Midbrain (tissue), 1 donor: ENCODE measurements around the gene GUCA2A.
A peak's percentile ranks its signal among the peaks of the same experiment; 100 is the strongest.
"Not testable (repeated sequence)": the region's sequence is repeated elsewhere in the genome, so short reads cannot be mapped to it uniquely, and the experiment has no call there.

Experiments
- DNase-seq: peaks from one replicate; lab custom pipeline; 2025; lab: John Stamatoyannopoulos, UW

The GUCA2A gene, protein sequence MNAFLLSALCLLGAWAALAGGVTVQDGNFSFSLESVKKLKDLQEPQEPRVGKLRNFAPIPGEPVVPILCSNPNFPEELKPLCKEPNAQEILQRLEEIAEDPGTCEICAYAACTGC

DNA sequence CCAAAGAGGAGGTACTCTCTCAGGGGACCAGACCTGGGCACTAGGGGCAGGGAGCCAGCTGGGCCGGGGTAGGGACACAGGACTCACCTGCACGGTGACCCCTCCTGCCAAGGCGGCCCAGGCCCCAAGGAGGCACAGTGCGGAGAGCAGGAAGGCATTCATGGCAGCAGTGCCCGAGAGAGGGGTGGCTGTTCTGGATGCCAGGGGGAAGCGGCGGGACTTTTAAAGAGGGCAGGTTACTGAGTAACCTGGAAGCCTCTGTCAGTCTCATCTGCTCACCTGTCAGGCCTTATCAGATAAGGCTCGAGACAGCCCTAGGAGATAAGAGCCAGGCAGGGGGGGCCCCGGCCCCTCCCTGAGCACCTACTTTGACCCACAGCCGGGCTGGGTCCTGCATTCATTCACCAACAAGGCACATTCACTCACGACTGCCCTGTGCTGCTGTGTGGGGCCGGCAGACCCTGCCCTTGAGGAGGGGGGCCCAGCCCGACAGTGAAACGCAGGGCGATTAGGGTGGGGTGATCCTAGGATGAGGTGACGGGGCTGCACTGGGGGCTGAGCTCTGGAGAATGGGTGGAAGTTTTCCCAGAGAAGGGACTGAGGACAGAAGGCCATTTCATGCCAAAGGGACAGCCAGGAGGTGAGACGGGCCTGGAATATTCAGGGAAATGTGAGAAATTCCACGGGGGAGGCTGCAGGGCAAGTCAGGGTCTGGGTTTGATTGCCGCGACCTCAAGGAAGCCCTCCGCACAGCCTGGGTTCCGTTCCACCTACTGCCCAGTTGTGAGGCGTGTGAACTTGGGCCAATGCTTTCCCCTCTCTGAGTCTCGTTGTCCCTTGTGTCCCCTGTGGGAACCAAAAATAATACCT lies at the start of gene GUCA2A:
GUCA2A (minus strand) TSS at position 195 of the 870 bp plus-strand sequence; CDS start at position 162, 33 bp downstream.
- DNase-seq, result no peak

DNA sequence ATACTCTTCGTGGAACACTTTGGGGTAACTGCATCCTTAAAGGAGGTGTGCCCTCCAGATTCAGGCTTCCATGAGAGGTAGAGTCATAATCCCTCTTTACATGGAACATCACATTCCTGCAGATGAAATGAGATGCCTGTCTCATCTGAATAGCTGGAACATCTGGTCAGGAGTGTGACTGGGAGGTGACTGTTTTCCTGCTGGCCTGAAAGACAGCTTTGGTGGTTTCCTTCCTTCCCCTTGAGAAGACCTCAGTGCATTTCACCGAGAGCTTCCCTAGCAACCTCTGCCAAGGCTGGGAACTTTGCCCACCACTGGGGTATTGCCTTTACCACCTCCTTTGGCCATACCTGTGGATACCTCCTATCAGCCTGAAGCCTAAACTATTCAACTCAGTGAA lies 46.7 kb upstream of the GUCA2A start:
- no peak for DNase-seq

DNA sequence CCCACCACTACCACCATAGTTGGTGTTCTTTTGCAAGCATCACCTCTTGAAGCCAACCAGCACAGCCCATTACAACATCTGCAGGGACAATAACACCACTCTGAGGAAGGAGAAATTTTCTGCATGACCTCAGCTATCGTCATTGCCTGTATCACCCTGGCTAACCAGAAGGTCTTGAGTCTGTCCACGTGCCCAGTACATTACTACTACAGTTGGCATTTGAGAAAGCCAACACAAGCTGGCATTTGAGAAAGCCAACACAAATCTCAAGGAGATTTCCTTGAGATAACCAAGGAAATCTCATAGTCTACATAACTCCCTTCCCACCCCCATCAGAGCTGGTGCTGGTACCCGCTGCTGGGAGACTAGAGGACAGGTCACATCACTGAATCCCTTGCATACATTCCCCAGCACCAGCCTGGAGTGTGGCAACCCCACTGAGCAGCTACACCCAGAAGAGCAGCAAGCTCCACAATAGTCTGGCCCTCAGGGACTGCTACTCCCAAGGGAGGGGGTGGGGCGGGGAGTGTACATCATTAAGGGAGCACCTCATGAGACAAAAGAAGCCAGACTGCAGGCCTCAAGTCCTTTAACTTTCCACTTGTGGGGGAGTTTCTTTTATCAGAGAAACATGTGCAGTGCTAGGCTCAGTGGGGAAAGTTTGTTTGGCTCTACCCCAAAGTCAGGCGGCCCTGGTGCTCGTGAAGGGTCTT lies 46.0 kb upstream of the GUCA2A start:
- no peak for DNase-seq

DNA sequence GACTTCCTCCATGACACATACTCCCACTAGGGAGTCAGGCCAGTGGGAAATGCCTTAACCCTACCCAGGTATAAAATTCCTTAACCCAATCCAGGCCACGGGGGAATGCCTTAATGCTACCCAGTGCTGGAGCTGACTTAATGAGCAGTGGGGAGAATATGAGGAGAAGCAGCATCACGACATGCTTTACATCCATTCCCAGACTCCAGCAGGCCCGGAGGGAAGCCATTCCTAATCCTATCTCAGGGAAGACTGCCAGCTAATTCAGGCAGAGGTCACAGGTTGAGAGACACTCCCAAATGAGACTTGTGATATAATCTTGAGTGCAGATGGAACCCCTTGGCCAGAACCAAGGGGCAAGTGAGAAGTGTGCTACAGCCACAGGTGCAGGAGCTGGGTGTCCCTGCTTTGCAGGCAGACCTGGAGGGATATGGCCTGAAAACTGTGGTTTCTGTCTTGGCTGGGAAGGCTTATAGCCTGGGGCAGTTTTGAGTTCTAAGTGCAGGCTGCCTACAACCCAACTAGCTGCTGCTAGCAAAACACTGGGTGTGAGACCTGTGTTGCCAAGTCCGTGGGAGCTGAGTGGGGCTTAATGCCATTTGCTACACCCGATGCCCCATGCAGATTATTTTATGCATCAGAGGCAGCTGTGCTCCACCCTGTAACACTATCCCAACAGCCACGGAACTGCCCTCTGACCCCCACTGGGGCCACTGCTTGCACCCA lies 45.1 kb upstream of the GUCA2A start:
- no peak for DNase-seq

DNA sequence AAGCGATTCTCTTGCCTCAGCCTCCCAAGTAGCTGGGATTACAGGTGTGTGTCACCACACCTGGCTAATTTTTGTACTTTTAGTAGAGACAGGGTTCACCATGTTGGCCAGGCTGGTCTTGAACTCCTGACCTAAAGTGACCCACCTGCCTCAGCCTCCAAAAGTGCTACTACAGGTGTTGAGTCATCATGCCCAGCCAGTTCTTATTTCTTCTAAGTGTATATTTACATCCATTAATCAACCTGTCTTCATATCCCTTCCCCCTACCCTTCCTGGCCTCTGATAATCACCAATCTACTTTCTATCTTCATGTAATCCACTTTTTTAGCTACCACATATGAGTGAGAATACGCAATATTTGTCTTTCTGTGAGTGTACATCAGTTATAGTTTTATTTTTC lies 42.4 kb upstream of the GUCA2A start:
- not testable (repeated sequence) for DNase-seq

DNA sequence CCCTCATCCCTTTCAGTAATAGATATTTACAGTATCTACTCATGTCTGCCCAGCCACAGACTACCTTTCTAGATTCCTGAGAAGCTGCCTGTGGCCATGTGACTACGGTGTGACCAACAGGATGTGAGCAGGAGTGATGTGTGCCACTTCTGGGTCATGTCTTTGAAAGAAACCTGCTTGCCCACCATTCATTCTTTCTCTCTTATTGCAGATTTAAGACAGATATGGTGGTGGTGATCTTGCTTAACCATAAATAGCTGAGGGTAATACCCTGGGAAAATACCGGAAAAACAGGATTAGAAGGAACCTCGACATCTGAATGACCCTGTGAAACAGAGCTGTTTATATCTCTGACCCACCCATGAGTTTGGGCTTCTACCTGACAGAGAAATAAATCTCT lies 41.6 kb upstream of the GUCA2A start:
- DNase-seq, result no peak

DNA sequence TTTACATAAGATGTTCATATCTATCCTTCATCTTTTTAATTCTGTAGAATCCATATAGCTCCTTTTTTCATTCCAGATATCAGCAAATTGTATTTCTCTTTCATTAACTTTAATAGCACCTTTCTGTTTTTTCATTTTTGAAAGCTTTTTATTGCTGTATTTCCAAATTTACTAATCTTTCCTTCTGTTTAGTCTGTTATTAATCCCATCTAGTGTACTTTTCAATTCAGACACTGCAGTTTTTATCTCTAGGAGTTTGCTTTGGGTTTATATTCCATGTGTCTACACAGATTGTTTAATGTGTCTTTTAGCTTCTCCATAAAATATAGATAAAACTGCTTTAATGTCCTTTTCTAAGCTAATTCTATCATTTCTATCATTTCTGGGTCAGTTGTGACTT lies 37.4 kb upstream of the GUCA2A start:
- DNase-seq, result no peak

DNA sequence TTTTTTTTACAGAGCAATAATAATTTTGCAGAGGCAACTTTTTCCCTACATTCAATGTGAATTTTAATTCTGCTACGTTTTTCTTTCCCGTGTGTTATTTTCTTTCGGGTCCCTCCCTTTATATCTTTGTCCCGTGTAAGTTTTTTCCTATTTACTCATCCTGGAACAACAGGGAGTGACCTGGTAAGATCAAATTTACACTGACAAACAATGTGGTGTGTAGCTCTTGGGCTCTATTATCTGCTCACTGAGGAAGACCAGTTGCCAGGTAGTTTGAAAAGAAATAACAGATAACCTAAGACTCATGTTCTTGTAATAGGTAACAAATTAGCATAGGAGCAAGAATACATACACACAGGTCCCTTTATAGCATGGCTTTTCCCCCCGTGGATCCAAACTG lies 33.7 kb upstream of the GUCA2A start:
- no peak for DNase-seq

DNA sequence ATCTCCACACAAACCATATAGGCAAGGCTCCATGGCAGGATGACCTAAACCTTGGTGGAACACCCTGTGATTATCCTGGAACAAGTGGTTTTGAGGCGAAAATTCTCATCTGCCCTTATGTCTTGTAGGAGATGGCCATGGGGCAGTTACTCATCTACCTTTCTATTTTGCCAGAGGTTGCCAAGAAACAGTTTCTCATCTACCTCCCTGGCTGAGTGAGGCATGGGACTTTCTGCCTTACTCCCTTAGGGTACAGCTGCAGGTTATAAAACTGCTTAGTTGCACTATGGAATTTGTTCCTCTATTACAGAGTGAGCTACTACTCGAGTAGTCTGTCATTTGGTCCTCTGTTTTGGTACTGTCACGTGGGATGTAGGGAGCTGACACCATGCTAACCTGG lies 31.3 kb upstream of the GUCA2A start:
- DNase-seq, result no peak

DNA sequence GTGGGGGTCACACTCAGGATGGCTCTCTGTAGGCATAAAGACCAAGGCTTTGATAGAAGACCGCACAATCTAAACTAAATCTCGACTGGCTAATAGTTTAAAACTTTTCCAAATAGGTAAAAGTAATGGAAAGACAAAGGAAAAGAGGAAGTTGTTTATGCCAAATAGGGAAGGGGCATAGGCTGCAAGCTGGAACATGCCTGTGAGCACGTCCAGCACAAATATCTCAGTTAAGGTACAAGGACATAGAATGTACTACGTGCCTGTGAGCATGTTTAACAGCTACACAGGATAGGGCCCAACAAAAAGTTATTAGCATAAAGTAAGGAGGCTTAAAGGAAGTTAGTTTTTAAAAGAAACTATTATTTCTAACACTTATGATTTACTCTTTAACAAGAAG lies 27.6 kb upstream of the GUCA2A start:
- no peak for DNase-seq

DNA sequence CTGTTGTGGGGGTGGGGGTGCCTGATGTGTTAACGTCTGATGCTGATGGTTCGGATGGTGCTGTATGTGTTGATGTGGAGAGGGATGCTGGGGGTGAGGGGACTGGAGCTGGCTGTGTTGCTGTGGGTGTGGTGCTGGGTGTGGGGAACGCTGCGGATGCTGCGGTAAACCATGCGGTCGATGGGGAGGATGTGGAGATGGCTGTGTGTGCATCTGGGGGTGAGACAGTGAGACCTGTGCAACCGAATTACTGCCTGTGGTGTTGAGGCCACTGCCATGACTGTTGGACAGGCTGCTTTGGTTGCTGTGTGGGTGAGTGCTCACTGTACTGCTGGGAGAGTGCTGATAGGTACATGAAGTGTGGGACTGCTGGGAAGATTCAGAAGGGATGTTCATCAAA lies 26.8 kb upstream of the GUCA2A start:
- DNase-seq, result no peak

DNA sequence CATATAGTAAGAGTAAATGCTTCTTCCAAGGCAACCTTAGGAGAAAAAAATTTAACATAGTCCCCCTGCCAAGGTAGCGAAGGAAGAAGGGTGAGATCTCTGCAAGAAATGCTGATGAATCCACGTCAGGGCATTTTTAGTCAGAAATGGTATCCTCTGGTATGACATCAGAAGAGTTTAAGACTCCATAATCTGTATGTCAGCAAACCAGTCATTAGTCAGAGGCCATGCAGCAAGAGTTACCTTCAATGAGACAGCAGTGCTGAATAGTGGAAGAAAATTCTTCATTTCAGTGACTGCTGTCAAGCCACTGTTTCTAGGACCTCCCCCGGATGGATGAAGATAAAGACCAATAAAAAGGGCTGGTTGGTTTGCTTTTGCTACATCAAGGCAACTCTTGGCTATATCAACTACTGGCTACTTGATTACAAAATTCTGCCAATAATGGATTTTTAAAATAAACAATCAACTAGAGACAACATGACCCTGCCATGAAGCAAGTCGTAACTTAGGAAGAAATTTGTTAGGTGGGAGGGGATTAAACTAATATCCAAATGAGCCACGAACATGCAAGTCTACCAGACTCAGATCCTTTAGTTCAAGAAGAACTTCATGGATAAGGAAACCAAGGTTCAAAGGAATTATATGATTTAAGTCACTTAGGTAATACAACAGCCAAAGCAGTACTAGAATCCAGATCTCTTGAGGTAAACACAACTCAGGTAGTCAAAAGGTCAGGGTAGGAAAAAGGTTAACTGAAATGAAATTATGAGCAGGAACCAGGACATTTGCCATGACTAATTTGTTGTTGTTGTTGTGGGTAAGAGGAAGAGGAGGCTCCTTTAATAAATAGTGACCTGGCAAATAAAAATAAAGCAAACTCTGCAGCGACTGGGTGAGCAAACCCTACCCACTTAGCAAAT lies 25.6 kb upstream of the GUCA2A start:
- no peak for DNase-seq

DNA sequence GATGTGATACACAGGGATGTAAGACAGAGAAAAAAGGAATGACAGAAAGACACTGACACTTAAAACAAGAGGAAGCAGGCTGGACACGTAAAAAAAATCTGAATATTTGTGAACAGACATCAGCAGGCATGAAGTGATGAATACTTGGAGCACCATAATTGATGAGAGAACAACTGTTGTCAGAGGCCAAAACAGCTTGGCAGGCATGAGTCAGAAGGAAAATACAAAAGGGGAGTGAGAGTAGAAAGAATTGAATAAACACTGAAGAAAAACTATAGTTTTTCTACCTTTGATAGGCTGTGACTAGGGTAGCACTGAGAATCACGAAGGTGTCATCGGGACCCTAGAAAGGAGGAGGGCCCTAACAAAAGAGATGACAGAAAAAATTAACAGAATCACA lies 21.6 kb upstream of the GUCA2A start:
- DNase-seq, result no peak

DNA sequence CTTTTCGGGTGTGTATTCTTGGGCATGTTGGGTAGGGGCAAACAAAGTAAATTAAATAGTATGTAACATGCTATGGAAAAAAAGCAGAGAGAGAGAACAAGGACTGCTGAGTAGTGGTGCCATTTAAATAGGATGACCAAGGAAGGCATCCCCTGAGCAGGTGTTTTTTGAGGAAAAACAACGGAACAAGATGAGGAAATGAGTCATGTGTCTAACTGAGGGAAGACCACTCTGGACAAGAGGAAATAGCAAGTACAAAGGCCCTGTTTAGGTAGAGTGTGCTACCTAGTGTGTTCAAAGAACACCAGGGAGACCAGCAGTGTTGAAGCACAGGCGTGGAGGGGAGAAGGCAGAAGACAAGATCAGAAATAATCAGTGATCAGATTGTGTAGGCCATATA lies 20.1 kb upstream of the GUCA2A start:
- DNase-seq, result no peak

DNA sequence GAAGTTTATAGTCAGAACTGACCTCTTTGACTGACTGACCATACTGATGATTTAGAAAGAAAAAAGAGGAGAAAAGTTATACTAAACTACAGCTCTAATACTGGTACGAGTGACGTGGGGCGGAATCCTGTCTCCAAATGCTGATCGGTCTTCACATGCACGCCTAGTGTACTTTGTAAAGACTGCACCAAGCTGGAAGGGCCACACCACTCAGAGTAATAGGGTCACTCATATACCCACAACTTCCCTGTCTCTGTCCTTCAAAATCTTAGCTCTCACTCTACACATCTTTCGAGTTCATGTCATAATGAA lies 19.4 kb upstream of the GUCA2A start:
- DNase-seq, result no peak

DNA sequence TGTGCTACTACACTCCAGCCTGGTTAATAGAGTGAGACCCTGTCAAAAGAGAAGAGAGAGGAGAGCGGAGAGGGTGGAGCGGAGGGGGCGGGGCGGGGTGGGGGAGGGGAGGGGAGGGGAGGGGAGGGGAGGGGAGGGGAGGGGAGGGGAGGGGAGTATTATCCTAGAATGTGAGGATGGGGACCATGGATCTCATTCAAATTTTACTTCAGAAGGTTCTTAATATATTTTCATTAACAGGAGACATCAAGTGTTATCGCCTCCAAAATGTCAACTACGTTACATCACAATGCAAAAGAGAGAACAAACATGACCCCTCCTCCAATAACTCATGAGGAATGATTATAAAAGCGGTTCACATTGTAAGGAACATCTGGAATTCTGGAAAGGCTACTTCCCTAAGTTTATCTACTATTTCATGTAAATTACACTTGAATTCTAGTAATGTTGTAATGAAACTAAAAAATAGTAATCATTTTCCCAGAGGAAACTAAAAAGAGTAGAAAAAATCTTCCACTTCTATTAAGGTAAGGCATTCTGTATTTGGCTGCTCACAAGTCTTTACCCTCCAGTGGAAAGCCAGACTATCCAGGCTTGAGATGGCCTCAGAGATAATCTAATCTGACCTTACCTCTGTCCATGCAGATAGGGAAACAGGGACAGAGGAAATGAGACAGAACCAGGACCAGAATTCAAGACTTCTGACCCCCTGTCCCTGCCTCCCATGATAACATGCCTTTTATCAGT lies 18.8 kb upstream of the GUCA2A start:
- no peak for DNase-seq

DNA sequence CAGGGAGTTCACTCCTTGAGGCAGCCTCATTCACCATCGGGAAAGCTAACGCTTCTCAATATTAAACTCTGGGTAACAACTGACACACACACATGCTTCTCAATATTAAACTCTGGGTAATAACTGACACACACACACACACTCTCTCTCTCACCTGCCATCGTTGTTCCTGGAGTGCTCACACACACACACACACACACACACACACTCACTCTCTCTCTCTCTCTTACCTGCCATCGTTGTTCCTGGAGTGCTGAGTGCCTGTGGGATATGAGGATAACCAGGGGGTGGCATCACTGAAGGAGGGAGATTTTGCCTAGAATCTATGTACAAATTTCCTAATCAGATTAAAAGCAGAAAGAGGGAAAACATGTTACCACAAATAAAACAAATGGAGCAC lies 17.1 kb upstream of the GUCA2A start:
- no peak for DNase-seq

DNA sequence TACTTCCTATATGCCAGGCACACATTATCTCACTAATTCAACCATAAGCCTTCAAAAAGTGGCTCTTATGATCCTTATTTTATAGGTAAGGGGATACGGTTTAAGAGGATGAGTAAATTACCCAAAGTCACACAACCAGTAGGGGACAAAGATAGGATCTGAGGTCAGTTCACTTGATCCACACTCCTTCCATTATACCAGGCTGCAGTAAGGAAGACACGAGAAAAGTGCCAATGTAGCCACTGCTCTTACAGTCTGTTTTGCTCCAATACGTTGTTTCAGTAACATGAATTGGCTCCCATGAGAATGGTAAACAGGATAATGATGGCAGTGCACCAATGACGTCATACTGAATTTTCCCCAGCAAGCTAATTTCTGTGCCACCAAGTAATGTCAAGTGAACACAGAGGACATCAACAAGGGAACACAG lies 15.4 kb upstream of the GUCA2A start:
- DNase-seq, result no peak

DNA sequence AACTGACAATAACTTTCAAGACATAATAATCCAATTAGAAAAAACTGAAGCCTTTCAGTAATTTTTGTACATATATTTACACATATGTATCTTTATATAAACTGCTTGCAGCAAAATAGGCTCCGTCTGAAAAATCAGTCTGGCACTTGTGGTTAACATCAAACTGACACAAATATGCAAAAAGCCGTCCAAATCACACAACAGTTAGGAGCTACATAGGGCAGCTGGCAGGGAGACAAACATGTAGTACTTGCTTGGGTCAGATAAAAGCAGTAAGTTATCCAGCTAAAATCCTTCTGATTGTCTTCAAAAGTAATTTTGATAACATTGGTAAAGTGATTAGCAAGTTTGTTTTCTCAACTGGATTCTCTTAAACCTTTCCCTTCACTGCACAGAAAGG lies 14.7 kb upstream of the GUCA2A start:
- DNase-seq, result no peak

DNA sequence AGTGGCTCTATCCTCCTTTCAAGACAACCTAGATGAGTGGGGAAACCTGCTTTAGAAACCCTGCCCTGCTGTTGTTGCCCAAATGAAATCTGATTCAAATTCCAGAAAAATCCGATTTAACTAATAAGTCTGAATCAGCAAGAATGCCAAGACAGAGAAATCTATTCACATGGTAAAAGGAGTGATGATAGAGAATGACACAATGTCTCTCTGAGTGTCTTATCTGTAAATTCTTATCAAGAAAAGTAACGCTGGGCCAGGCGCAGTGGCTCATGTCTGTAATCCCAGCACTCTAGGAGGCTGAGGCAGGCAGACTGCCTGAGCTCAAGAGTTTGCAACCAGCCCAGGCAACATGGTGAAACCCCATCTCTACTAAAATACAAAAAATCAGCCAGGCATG lies 13.7 kb upstream of the GUCA2A start:
- DNase-seq, result no peak

DNA sequence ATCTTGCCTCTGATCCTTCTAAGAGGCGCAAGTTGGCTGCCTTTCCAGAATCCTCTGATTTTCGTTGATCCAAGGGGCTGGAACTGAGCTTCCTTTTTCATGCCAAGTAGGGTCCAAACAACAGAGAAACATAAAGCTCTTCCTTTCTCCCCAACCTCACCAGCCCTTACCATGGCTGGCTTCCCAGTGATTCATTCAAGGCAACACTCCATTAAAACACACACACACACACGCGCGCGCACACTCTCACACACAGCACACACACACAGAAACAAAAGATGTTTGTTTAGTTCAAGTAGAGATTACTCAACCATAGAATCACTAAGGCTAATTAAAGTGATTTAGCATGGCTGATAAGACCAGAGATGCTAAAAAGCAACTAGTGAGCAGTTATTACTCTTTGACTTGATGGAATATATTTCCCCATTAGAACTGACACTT lies 13.0 kb upstream of the GUCA2A start:
- peak; percentile 61 for DNase-seq
